ENCODE data around the gene CCDC40. TPM values are rescaled to one million over a fixed set of nuclear protein-coding genes. Genes with fewer than 3 reads are reported as not detected.

The CCDC40 gene
- total and polyA plus RNA-seq, 2 of the 13 experiments (the other 11 are each of a cell fraction or from before 2014, with no cell fraction given) = 4.1 to 5.5 TPM

DNA sequence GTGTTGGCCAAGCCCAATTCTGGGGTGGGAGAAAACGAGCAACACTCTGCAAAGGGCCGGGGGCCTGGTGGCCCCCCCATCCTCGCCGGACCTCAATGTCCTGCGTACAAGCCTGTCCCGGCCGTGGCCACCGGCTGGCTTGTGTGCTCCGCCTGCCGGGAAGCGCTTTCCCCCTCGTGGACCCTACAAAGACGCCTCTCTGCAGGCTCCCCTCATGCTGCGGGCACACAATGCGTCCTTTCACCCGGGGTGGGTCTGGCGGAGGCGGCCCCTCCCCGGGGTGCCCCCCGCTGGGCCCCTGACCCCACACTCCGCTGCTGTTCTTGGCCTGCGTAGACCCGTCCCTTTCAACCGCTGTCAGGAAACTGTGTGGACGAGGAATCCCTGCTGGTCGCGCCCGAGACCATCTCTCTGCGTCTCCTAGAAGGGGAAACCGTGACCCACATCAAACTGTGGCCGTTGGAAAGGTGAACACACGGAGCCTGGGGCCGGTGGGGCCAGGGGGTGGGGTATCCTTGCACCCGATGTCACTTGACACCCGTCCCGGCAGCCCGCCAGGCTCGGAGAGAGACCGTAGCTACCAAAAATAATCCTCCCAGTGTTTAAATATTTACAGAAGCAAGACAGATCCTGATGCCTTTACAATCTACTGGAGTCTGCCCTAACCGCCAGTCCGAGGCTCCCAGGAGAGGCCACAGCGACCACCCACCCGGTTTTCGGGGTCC is 44.4 kb upstream of the CCDC40 start (continued):
- TF ChIP-seq, protein P1, sequence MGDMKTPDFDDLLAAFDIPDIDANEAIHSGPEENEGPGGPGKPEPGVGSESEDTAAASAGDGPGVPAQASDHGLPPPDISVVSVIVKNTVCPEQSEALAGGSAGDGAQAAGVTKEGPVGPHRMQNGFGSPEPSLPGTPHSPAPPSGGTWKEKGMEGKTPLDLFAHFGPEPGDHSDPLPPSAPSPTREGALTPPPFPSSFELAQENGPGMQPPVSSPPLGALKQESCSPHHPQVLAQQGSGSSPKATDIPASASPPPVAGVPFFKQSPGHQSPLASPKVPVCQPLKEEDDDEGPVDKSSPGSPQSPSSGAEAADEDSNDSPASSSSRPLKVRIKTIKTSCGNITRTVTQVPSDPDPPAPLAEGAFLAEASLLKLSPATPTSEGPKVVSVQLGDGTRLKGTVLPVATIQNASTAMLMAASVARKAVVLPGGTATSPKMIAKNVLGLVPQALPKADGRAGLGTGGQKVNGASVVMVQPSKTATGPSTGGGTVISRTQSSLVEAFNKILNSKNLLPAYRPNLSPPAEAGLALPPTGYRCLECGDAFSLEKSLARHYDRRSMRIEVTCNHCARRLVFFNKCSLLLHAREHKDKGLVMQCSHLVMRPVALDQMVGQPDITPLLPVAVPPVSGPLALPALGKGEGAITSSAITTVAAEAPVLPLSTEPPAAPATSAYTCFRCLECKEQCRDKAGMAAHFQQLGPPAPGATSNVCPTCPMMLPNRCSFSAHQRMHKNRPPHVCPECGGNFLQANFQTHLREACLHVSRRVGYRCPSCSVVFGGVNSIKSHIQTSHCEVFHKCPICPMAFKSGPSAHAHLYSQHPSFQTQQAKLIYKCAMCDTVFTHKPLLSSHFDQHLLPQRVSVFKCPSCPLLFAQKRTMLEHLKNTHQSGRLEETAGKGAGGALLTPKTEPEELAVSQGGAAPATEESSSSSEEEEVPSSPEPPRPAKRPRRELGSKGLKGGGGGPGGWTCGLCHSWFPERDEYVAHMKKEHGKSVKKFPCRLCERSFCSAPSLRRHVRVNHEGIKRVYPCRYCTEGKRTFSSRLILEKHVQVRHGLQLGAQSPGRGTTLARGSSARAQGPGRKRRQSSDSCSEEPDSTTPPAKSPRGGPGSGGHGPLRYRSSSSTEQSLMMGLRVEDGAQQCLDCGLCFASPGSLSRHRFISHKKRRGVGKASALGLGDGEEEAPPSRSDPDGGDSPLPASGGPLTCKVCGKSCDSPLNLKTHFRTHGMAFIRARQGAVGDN (CRISPR knock-in tag; IDR thresholded peaks at IDR 0.05) = peak; percentile 55
- TF ChIP-seq TBX3 (IDR thresholded peaks at IDR 0.05; ENCODE audit: borderline replicate concordance) = peak; percentile 24; the same call in 1 of the 2 replicates
- peak; percentile 8 for TF ChIP-seq HNRNPK (IDR thresholded peaks at IDR 0.05; ENCODE audit: low read depth, low read length, poor library complexity, severe bottlenecking)
- TF ChIP-seq, protein P2, sequence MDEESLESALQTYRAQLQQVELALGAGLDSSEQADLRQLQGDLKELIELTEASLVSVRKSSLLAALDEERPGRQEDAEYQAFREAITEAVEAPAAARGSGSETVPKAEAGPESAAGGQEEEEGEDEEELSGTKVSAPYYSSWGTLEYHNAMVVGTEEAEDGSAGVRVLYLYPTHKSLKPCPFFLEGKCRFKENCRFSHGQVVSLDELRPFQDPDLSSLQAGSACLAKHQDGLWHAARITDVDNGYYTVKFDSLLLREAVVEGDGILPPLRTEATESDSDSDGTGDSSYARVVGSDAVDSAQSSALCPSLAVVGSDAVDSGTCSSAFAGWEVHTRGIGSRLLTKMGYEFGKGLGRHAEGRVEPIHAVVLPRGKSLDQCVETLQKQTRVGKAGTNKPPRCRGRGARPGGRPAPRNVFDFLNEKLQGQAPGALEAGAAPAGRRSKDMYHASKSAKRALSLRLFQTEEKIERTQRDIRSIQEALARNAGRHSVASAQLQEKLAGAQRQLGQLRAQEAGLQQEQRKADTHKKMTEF (CRISPR knock-in tag; IDR thresholded peaks at IDR 0.05) = peak; percentile 77
- peak; percentile 17; the same call in 1 of the 2 replicates for TF ChIP-seq ZSCAN25 (CRISPR knock-in tag; IDR thresholded peaks at IDR 0.05)
- TF ChIP-seq, protein P3, sequence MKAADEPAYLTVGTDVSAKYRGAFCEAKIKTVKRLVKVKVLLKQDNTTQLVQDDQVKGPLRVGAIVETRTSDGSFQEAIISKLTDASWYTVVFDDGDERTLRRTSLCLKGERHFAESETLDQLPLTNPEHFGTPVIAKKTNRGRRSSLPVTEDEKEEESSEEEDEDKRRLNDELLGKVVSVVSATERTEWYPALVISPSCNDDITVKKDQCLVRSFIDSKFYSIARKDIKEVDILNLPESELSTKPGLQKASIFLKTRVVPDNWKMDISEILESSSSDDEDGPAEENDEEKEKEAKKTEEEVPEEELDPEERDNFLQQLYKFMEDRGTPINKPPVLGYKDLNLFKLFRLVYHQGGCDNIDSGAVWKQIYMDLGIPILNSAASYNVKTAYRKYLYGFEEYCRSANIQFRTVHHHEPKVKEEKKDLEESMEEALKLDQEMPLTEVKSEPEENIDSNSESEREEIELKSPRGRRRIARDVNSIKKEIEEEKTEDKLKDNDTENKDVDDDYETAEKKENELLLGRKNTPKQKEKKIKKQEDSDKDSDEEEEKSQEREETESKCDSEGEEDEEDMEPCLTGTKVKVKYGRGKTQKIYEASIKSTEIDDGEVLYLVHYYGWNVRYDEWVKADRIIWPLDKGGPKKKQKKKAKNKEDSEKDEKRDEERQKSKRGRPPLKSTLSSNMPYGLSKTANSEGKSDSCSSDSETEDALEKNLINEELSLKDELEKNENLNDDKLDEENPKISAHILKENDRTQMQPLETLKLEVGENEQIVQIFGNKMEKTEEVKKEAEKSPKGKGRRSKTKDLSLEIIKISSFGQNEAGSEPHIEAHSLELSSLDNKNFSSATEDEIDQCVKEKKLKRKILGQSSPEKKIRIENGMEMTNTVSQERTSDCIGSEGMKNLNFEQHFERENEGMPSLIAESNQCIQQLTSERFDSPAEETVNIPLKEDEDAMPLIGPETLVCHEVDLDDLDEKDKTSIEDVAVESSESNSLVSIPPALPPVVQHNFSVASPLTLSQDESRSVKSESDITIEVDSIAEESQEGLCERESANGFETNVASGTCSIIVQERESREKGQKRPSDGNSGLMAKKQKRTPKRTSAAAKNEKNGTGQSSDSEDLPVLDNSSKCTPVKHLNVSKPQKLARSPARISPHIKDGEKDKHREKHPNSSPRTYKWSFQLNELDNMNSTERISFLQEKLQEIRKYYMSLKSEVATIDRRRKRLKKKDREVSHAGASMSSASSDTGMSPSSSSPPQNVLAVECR (CRISPR knock-in tag; IDR thresholded peaks at IDR 0.05; ENCODE audit: borderline replicate concordance) = peak; percentile 58; the same call in 1 of the 2 replicates
- TF ChIP-seq BRCA1 (CRISPR knock-in tag; IDR thresholded peaks at IDR 0.05) = peak; percentile 55; the same call in 1 of the 2 replicates
- no peak for TF ChIP-seq RFX5 (IDR thresholded peaks at IDR 0.05; ENCODE audit: low read depth, low read length)
- no peak; the same call in 1 of the 2 replicates for TF ChIP-seq CBFB (CRISPR knock-in tag; IDR thresholded peaks at IDR 0.05)
- no peak for TF ChIP-seq HNRNPH1 (optimal IDR thresholded peaks at IDR 0.05; ENCODE audit: low read depth, low read length)
- 0 out of 2 replicates have a peak, but pooled peaks have one; percentile 25 for TF ChIP-seq ZNF747 (CRISPR knock-in tag; IDR thresholded peaks at IDR 0.05; ENCODE audit: borderline replicate concordance)
- TF ChIP-seq, protein P4, sequence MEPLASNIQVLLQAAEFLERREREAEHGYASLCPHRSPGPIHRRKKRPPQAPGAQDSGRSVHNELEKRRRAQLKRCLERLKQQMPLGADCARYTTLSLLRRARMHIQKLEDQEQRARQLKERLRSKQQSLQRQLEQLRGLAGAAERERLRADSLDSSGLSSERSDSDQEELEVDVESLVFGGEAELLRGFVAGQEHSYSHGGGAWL (CRISPR knock-in tag; IDR thresholded peaks at IDR 0.05) = no peak
- no peak; the same call in 1 of the 2 replicates for TF ChIP-seq ZNF777 (CRISPR knock-in tag; IDR thresholded peaks at IDR 0.05)
- TF ChIP-seq ZNF737 (CRISPR knock-in tag; IDR thresholded peaks at IDR 0.05; ENCODE audit: borderline replicate concordance) = no peak
- 0 out of 2 replicates have a peak, but pooled peaks have one; percentile 37 for TF ChIP-seq ESRRA (CRISPR knock-in tag; IDR thresholded peaks at IDR 0.05; ENCODE audit: low read depth)
- TF ChIP-seq, protein P5, sequence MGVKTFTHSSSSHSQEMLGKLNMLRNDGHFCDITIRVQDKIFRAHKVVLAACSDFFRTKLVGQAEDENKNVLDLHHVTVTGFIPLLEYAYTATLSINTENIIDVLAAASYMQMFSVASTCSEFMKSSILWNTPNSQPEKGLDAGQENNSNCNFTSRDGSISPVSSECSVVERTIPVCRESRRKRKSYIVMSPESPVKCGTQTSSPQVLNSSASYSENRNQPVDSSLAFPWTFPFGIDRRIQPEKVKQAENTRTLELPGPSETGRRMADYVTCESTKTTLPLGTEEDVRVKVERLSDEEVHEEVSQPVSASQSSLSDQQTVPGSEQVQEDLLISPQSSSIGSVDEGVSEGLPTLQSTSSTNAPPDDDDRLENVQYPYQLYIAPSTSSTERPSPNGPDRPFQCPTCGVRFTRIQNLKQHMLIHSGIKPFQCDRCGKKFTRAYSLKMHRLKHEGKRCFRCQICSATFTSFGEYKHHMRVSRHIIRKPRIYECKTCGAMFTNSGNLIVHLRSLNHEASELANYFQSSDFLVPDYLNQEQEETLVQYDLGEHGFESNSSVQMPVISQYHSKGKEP (CRISPR knock-in tag; IDR thresholded peaks at IDR 0.05) = 0 out of 2 replicates have a peak, but pooled peaks have one; percentile 36
